Activated CD4-positive, alpha-beta T cell treated with anti-CD3 and anti-CD28 coated beads for 36 hours (primary cell): ENCODE results near the gene FNDC3A. TPM values are rescaled to one million over a fixed set of nuclear protein-coding genes. Genes with fewer than 3 reads are reported as not detected.
A peak's percentile ranks its signal among the peaks of the same experiment; 100 is the strongest.

Experiments used
- ATAC-seq: fragments of 200-7000 bp; cut with Tn5 transposase; one replicate; pipeline ENCODE4 v1.10.0; 2021; ENCODE audit warnings: mild to moderate bottlenecking, moderate library complexity
- CTCF ChIA-PET: fragments of 350-600 bp; sonication (Branson Sonifier 250); formaldehyde crosslinking; loops from one replicate; lab custom pipeline; 2021; ENCODE audit warnings: antibody characterized with exemption; lab: Charles Lee
- POLR2A ChIA-PET: fragments of 350-600 bp; sonication (Branson Sonifier 250); formaldehyde crosslinking; loops from one replicate; lab custom pipeline; 2021; ENCODE audit warnings: antibody characterized with exemption, inconsistent platforms; lab: Charles Lee
- DNase-seq: peaks from one replicate; pipeline ENCODE4 v3.0.0-alpha.2; 2020
- H3K27ac Mint-ChIP-seq: one replicate; pipeline ENCODE4 v1.8.0; 2021; ENCODE audit warnings: mixed read lengths
- H3K27me3 Mint-ChIP-seq: one replicate; pipeline ENCODE4 v1.8.0; 2021; ENCODE audit warnings: mixed read lengths
- H3K36me3 Mint-ChIP-seq: one replicate; pipeline ENCODE4 v1.8.0; 2021; ENCODE audit warnings: low read depth, mixed read lengths
- H3K4me1 Mint-ChIP-seq: one replicate; pipeline ENCODE4 v1.8.0; 2021; ENCODE audit warnings: mixed read lengths
- H3K4me3 Mint-ChIP-seq: one replicate; pipeline ENCODE4 v1.8.0; 2021; ENCODE audit warnings: mild to moderate bottlenecking, moderate library complexity, mixed read lengths
- H3K9me3 Mint-ChIP-seq: one replicate; pipeline ENCODE4 v1.8.0; 2021; ENCODE audit warnings: low read depth, mixed read lengths
- intact Hi-C, 2 experiments: fragments of 100-400 bp; cut with DNase I in 1 of 2; cut with micrococcal nuclease in 1 of 2; formaldehyde crosslinking; loops; one replicate each; pipeline versions ENCODE4 v1.14.2 to v1.15.1; 2022 to 2024; cut with DNase I, micrococcal nuclease
- total RNA-seq, 2 experiments: library from RNA; stranded (reverse); gene quantifications; one replicate each; pipeline ENCODE4 v1.2.3, GENCODE V29; 2021

Gene FNDC3A
- total RNA-seq, 2 experiments from 2014 or later: 20.8 to 26.9 TPM

DNA sequence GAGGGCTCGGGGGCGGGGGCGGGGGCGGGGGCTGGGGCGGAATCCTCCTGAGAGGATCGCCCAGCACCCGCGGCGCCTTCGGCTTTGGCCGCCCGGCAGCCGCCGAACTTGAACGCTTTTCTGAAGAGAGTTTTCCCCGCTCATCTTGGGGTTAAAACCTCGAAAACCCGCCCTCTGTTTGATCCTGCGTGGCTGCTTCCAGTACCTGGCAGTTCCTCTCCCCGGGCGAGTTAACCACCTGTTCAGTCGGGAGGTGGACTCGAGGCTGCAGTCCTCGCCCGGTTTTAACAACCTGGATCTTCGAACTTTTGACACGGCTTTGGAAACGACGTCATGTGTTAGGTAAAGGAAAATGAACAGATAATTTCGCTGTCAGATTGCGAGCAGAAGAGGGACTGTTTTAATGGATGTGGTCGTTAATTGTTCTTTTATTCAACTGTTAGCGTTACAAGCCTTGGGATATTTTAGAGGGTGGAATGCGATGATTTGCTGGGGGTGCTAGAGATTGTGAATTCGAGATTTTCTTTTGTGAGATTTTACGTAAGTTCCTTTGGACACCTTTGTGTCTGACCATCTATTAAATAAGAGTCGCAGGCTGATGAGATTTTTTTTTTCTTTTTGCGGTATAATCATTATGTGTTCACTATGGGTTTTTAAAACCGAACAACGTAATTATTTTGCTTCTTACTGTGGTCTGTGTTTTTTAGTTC, 1.0 kb downstream of the FNDC3A start:
- Mint-ChIP-seq H3K4me1 (peaks cover 41% of the 10 kb centered on the region), H3K9me3 (peaks cover 28% of the 10 kb centered on the region), H3K4me3 (peak overlapping the region; percentile 91), H3K27ac (peak overlapping the region; percentile 98), H3K36me3 (peaks cover 29% of the 10 kb centered on the region), H3K27me3 (no peaks in the 10 kb centered on the region)
- ChIA-PET POLR2A (interaction anchor here (0.8 to 1.5 kb wide), 3 partner anchors 10 to 444 kb away, joined by 4 to 6 read pairs (median 4); partner anchors contain the start of gene RCBTB2), CTCF (interaction anchor here (2.0 kb wide), 1 partner anchor 17 kb away, joined by 4 read pairs; no protein-coding TSS in a partner anchor)
- ATAC-seq (peak; percentile 19), DNase-seq (peak; percentile 82)
- intact Hi-C loops: loop anchor here (1.0 to 10.0 kb wide), 18 partner anchors 46 to 939 kb away; partner anchors contain the start of genes CAB39L (in 2 of the 2), SETDB2 (in 2 of the 2), CDADC1 (in 1 of the 2) and CYSLTR2 (in 1 of the 2)

DNA sequence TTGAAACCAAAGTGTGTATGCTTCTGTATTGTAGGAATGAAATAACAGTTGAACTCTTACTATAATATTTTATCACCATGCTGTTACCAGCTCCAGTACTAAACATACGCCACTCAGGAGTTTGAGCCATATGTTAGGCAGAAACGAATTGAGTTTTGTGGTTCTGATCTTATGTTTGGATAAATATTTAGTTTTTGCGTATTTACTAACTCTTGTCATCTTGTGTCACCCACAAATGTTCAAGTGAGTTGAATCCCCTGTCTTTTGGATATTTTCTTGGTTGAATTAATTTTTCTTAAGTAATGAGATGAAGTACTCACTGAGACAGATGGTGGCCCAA, 1.5 kb downstream of the FNDC3A start:
- Mint-ChIP-seq H3K9me3 (peaks cover 26% of the 10 kb centered on the region), H3K27ac (peak overlapping the region; percentile 98), H3K27me3 (no peaks in the 10 kb centered on the region), H3K36me3 (peaks cover 29% of the 10 kb centered on the region), H3K4me3 (peak overlapping the region; percentile 91), H3K4me1 (peaks cover 43% of the 10 kb centered on the region)
- no peak for DNase-seq
- ATAC-seq: no peak
- intact Hi-C loops: loop anchor here (1.0 to 10.0 kb wide), 16 partner anchors 45 to 940 kb away; partner anchors contain the start of genes CAB39L (in 1 of the 2), CDADC1 (in 1 of the 2), CYSLTR2 (in 1 of the 2) and ITM2B (in 1 of the 2)
- CTCF ChIA-PET: interaction anchor here (2.0 kb wide), 1 partner anchor 17 kb away, joined by 4 read pairs; no protein-coding TSS in a partner anchor
- POLR2A ChIA-PET: no interaction called here

DNA sequence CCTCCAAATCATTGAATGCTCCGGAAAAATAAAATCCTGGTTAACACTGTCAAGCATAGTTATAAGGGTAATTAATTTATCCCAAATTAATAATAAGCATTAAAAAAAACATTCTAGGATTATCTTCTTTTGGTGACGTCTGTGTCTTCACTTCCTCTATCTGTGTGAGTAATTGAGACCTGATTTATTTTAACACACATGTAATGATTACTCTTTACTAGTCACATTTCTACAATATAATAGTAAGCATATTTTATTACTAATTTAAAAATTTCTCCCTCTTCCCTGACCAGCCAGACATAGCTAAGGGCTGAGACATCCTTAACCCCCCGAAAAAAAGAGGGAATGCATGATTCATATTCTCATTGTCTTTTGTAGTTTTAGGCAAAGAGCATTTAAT, 2.3 kb downstream of the FNDC3A start:
- ChIA-PET POLR2A (interaction anchor here (0.6 kb wide), 1 partner anchor 676 kb away, joined by 3 read pairs; no protein-coding TSS in a partner anchor), CTCF (no interaction called here)
- no peak for ATAC-seq
- H3K4me1 Mint-ChIP-seq: peaks cover 47% of the 10 kb centered on the region
- intact Hi-C loops: loop anchor here (1.0 to 10.0 kb wide), 16 partner anchors 44 to 941 kb away; partner anchors contain the start of genes CAB39L (in 1 of the 2), CDADC1 (in 1 of the 2), CYSLTR2 (in 1 of the 2) and ITM2B (in 1 of the 2)
- DNase-seq: no peak
- H3K27me3 Mint-ChIP-seq: no peaks in the 10 kb centered on the region
- H3K4me3 Mint-ChIP-seq: peak overlapping the region; percentile 91
- H3K9me3 Mint-ChIP-seq: peaks cover 20% of the 10 kb centered on the region
- peaks cover 24% of the 10 kb centered on the region for H3K36me3 Mint-ChIP-seq
- H3K27ac Mint-ChIP-seq: no peak overlapping the region

DNA sequence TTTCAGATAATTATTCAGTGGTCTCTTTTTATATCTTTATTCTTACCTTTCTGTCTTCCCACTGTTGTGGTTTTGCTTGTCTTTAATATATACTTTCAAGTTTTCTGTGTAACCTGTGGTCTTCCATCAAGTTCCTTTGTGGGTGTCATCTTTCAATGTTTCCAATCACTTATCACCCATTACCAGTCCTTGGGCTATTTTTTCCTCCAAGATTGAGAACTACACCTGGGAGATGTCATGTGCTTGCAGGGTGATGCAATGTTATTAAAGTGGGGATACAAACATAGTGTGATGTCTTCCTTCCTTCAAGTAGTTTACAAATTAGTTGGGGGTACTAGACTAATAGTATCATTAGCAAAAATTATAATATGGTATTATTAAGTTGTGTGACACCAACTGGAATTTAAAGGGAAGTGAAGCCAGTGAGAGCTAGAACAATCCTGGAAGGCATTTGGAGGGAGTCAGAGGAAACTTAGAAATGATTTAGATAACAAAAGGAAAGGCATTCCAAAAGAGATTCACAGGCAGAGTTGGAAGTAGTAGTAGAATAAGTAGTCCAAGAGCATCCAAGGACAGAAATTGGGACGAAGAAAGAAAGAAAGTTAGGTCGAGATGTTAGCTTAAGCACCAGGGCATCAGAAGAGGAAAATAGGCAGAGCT, 3.4 kb downstream of the FNDC3A start:
- POLR2A ChIA-PET: no interaction called here
- intact Hi-C loops: loop anchor here (5.0 to 10.0 kb wide), 9 partner anchors 43 to 942 kb away; partner anchors contain the start of genes CAB39L (in 1 of the 2), CDADC1 (in 1 of the 2), CYSLTR2 (in 1 of the 2) and MED4 (in 1 of the 2)
- peaks cover 11% of the 10 kb centered on the region for H3K9me3 Mint-ChIP-seq
- peaks cover 15% of the 10 kb centered on the region for H3K36me3 Mint-ChIP-seq
- peak overlapping the region; percentile 59 for H3K27ac Mint-ChIP-seq
- ATAC-seq (no peak), DNase-seq (no peak)
- peak overlapping the region; percentile 91 for H3K4me3 Mint-ChIP-seq
- CTCF ChIA-PET: interaction anchor here (0.6 to 1.9 kb wide), 2 partner anchors 10 to 182 kb away, joined by 3 to 4 read pairs; no protein-coding TSS in a partner anchor
- no peaks in the 10 kb centered on the region for H3K27me3 Mint-ChIP-seq
- H3K4me1 Mint-ChIP-seq: peaks cover 47% of the 10 kb centered on the region

DNA sequence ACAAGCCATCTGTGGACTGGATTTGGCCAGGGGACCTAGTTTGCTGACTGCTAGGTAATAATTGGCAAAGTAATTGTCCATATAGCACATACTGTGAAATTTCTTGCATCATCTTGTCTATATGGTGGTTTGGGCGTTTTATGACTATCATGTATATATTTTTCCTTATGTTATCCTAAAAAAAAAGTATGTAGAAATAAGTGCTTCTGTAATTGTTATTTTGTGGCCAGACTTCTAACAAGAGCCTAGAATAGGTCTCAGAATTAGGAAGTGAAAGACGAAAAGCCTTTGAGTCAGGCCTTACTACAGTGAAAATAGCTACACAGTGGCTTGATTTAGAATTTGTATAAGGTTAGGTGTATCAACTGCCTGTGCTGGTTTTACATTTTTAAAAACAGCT, 4.2 kb downstream of the FNDC3A start:
- ATAC-seq: no peak
- CTCF ChIA-PET: interaction anchor here (0.6 to 1.9 kb wide), 2 partner anchors 9 to 183 kb away, joined by 3 to 4 read pairs; no protein-coding TSS in a partner anchor

DNA sequence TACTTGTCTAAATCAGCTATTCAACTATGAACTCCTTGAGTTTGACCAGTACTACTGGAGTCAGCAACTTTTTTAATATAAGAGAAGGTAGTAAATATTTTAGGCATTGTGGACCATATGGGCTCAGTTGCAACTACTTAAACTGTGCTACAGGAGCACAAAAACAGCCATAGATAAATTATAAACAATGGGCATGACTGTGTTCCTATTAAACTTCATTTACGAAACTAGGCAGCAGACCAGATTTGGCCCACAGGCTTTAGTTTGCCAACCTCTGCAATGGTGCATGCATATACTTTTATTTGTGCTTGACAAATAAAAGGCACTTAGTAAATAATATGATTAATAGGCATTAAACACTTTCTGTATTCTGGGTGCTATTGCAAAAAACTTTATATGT, 7.6 kb downstream of the FNDC3A start:
- H3K4me1 Mint-ChIP-seq: peaks cover 42% of the 10 kb centered on the region
- H3K36me3 Mint-ChIP-seq: peaks cover 6% of the 10 kb centered on the region
- ChIA-PET POLR2A (interaction anchor here (0.6 kb wide), 1 partner anchor 271 kb away, joined by 4 read pairs; no protein-coding TSS in a partner anchor), CTCF (no interaction called here)
- H3K27ac Mint-ChIP-seq: no peak overlapping the region
- H3K4me3 Mint-ChIP-seq: no peak overlapping the region
- H3K27me3 Mint-ChIP-seq: no peaks in the 10 kb centered on the region
- no peak for ATAC-seq
- no peak for DNase-seq
- H3K9me3 Mint-ChIP-seq: no peaks in the 10 kb centered on the region
- intact Hi-C loops: no loop called here

More for the DNA sequence above, 4.2 kb downstream of the FNDC3A start:
- peak overlapping the region; percentile 1 for H3K4me3 Mint-ChIP-seq
- no peaks in the 10 kb centered on the region for H3K27me3 Mint-ChIP-seq
- no peak for DNase-seq
- H3K9me3 Mint-ChIP-seq: peaks cover 4% of the 10 kb centered on the region
- intact Hi-C loops: loop anchor here (5.0 to 10.0 kb wide), 9 partner anchors 42 to 943 kb away; partner anchors contain the start of genes CAB39L (in 1 of the 2), CDADC1 (in 1 of the 2), CYSLTR2 (in 1 of the 2) and MED4 (in 1 of the 2)
- POLR2A ChIA-PET: no interaction called here
- peak overlapping the region; percentile 64 for H3K27ac Mint-ChIP-seq
- H3K4me1 Mint-ChIP-seq: peaks cover 42% of the 10 kb centered on the region
- H3K36me3 Mint-ChIP-seq: peaks cover 8% of the 10 kb centered on the region

DNA sequence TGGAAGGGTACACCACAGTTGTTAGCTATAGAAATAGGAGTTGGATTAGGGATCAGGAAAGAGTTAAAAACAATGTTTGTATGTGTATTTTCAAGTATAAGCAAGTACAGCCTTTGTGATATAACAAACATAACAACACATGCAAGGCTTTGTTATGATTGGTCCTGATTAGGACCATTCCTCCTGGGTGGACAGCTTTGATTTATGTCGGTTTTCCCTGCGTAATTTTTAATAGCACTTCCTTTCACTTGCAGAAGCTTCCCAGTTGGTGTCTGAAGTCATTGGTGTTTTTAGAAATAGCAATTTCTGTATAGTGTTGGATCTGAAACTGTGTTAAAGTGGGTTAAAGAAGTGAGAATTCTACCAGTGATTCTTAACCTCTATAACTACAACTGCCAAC, 10.0 kb downstream of the FNDC3A start:
- intact Hi-C loops: no loop called here
- Mint-ChIP-seq H3K9me3 (peaks cover 3% of the 10 kb centered on the region), H3K27me3 (no peaks in the 10 kb centered on the region), H3K27ac (no peak overlapping the region), H3K4me1 (peaks cover 21% of the 10 kb centered on the region), H3K36me3 (peaks cover 15% of the 10 kb centered on the region), H3K4me3 (no peak overlapping the region)
- CTCF ChIA-PET: interaction anchor here (1.6 kb wide), 1 partner anchor 40 kb away, joined by 3 read pairs; no protein-coding TSS in a partner anchor
- DNase-seq (no peak), ATAC-seq (no peak)
- POLR2A ChIA-PET: interaction anchor here (0.6 kb wide), 1 partner anchor 9 kb away, joined by 4 read pairs; no protein-coding TSS in a partner anchor

DNA sequence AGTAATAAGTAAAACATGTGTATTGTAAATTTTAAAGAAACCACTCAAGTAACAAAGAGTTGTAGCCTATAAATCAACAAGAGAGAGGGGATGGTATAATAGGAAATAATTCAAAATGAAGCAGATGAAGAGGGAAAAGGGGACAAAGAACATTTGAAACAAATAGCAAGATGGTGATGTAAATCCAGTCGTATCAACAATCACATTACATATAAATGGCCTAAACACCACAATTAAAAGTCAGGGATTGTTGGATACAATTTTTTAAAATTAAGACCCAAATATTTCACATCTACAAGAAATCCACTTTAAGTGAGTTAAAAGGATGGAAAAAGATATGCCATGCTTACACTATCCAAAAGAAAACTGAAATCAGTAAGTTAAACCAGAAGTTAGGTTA, 15.2 kb downstream of the FNDC3A start:
- Mint-ChIP-seq H3K36me3 (peaks cover 32% of the 10 kb centered on the region), H3K27ac (no peak overlapping the region), H3K4me3 (no peak overlapping the region), H3K9me3 (peaks cover 4% of the 10 kb centered on the region), H3K27me3 (no peaks in the 10 kb centered on the region), H3K4me1 (peaks cover 28% of the 10 kb centered on the region)
- intact Hi-C loops: no loop called here
- ChIA-PET POLR2A (no interaction called here), CTCF (no interaction called here)
- ATAC-seq: no peak
- DNase-seq: no peak

DNA sequence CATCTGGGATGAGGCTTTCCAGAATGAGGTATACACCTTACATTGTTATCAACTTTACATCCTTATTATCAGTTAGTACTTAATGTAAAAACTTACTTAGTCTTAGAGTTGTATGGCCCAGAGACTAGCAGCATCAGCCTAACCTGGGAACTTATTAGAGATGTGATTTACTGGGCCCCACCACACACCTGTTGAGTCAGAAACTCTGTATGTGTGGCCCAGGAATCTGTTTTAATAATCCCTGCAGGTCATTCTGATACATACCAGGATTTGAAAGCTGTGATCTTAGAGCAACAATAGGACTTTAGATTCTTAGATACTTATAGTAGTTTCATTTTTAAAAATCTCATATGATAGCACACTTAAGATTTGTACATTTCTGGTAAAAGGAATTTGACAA, 17.4 kb downstream of the FNDC3A start:
- ATAC-seq: peak; percentile 14
- no peak overlapping the region for H3K27ac Mint-ChIP-seq
- CTCF ChIA-PET: interaction anchor here (1.3 kb wide), 1 partner anchor 17 kb away, joined by 4 read pairs; the partner anchor contains the start of gene FNDC3A
- peaks cover 9% of the 10 kb centered on the region for H3K9me3 Mint-ChIP-seq
- H3K36me3 Mint-ChIP-seq: peaks cover 43% of the 10 kb centered on the region
- peaks cover 29% of the 10 kb centered on the region for H3K4me1 Mint-ChIP-seq
- H3K4me3 Mint-ChIP-seq: no peak overlapping the region
- POLR2A ChIA-PET: no interaction called here
- intact Hi-C loops: no loop called here
- H3K27me3 Mint-ChIP-seq: no peaks in the 10 kb centered on the region
- no peak for DNase-seq

DNA sequence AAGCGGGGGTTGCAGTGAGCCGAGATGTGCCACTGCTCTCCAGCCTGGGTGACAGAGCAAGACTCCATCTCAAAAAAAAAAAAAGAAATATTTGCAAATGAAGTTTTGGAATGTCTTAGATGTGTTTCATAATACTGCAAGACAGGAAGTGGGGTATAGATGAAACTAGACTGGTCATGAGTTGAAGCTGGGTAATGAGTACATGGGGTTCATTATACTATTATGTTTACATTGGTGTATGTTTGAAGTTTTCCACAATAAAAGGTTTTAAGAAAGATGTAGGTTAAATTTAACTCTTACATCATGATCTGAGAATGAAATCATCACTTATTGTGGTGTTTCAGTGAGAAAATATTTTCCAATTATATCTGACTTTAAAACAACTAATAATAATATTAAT, 19.0 kb downstream of the FNDC3A start:
- peaks cover 29% of the 10 kb centered on the region for H3K4me1 Mint-ChIP-seq
- ChIA-PET CTCF (interaction anchor here (0.6 to 0.7 kb wide), 2 partner anchors 10 to 27 kb away, joined by 3 read pairs; no protein-coding TSS in a partner anchor), POLR2A (interaction anchor here (0.6 kb wide), 1 partner anchor 9 kb away, joined by 4 read pairs; no protein-coding TSS in a partner anchor)
- H3K9me3 Mint-ChIP-seq: peaks cover 16% of the 10 kb centered on the region
- no peak overlapping the region for H3K27ac Mint-ChIP-seq
- ATAC-seq: peak; percentile 93
- intact Hi-C loops: no loop called here
- no peak for DNase-seq
- no peak overlapping the region for H3K4me3 Mint-ChIP-seq
- no peaks in the 10 kb centered on the region for H3K27me3 Mint-ChIP-seq
- peaks cover 50% of the 10 kb centered on the region for H3K36me3 Mint-ChIP-seq
